Activated CD4-positive, alpha-beta T cell treated with anti-CD3 and anti-CD28 coated beads, Interleukin-2, amount 50 U/mL, for 48 hours (primary cell): ENCODE data around the gene INHBB.
"Not testable (repeated sequence)": the region's sequence is repeated elsewhere in the genome, so short reads cannot be mapped to it uniquely, and the experiment has no call there.

ENCODE experiments used
- DNase-seq, 2 experiments: peaks; one replicate each; pipeline ENCODE4 v3.0.0-alpha.2; 2020

INHBB gene

GRCh38 chr2:120346026-120346666, at the start of gene INHBB:
INHBB (plus strand) TSS chr2:120346136; CDS start chr2:120346189, 53 bp downstream.
- DNase-seq: no peak

DNA sequence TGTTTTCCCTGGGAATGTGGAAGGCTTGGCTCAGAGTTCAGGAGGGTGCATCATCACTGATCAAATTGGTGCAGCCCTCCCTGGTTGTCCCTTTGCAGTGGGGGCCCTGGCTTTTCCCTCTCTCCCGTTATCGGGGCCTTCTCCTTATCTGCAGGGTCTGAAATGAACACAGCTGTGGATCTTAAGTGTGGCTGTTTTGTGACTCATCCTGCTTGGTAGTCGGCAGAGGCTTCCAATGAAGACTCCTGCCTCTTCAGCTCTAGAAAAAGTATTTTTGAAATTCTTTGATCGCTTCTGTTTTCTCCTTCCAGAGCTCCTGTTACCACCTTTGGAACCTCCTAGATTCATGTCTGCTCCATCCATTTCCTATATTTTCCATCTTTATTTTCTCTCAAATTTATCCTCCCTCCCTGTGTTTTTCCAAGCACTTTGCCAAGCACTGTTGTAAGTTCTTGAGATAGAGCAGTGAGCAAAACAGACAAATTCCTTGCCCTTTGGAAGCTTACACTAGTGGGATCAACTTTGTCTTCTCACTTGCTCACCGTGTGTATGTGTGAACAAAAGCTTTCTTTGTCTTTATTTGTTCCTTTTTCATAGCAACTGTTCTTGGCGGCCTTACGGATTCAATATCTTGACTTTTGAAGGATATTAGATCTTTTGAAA, 47.6 kb upstream of the INHBB start:
- no peak for DNase-seq

DNA sequence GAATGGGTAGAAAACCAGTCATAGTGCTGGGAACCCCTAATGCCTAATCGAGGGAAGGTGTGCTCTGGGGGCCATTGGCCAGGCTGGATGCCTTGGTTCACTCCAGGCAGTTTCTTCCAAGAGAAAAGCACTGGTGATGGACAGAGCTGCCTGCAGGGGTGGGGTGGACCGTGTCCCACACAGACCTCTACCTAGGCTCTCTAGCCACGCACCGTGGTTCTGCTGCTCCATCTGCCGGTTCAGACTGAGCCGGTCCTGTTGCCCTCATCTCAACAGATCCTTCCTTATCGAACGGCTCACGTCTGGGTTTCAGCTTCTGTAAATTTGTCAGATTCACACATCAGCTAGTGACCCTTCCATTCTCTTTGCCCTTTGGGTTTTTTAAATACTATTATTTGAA, 46.9 kb upstream of the INHBB start:
- DNase-seq: no peak

- no peak for DNase-seq
Observed at GRCh38 chr2:120299561-120299960, 46.4 kb upstream of the INHBB start.

DNA sequence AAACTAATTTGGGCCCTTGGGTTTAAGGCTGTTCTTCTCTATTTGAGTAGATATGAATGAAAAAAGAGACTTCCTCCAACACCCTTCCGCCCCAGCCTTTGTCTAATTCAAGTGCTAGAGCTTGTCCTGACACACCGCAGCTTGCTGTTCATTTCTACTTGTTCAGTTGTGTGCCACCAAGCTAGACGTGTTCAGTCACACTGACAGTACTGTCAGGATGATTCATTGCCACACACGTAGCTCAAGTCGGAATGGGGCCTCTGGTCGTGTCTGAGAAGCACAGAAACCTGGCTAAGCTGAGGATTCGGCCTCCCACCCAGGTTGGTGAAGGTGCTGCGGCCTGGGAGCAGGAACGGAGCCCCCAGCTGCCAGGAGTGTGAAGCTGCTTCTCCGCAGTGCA, 45.6 kb upstream of the INHBB start:
- DNase-seq: no peak

DNA sequence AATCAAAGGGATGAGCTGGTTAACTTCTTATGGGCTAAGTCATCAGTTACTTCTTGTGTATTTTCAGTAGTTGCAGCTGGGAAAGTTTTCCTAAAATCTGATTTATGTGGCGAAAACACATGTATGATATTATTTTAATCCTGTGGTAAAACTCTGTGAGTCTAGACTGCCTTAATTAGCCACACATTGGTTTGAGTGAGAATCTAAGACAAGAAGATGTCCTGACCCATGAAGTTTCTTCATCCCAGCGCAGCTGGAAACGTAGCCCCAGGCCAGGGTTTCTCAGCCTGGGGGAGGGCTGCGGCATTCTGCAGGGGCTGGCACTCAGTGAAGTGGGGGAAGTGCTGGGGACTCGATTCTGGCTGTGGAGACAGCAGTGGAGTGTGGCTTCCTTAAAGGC, 44.7 kb upstream of the INHBB start:
- no peak for DNase-seq

DNA sequence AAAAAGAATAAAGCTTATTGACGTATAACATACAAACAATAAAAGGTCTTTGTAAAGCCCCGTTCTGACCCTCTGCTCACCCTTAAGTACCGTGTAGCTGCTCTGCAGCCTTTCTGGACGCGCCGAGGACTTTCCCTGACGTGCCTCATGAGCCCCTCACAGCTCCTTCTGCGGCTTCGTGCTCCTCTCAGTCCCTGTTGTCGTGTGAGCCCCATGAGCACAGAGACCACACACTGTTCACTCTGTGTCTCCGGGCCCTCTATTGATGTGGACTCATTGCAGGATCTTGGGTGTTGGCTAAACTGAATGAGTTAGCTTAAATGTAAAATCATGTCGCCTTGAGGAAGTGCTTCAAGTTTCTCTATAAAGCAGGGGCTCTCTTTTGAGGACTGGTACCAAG, 43.6 kb upstream of the INHBB start:
- no peak for DNase-seq

GRCh38 chr2:120303177-120303576, 42.8 kb upstream of the INHBB start:
- no peak for DNase-seq

DNA sequence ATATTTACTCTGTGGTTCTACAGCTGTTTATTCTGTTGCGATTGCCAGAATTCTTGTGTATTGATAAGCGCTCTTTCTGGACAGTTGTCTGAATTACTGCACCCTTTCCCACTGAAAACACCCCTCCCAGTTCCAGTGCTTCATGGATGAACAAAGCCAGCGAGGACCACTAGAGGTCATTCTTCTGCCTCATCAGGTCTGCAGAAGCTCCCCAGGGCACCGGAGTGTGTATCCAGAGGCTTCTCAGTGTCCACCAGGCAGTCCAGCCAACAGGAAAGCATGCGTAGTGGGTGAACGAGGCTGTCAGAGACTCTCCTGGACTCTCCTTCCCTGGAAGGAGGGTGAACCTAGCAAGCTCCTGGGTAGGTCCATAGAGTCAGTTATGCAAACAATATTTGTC, 40.6 kb upstream of the INHBB start:
- DNase-seq: no peak

- no peak for DNase-seq
Observed at GRCh38 chr2:120305937-120306490, 39.9 kb upstream of the INHBB start.

GRCh38 chr2:120307482-120307881, 38.5 kb upstream of the INHBB start:
- DNase-seq: no peak

- no peak for DNase-seq
Observed at GRCh38 chr2:120308038-120308910, 37.7 kb upstream of the INHBB start.

GRCh38 chr2:120310136-120310535, 35.8 kb upstream of the INHBB start:
- no peak for DNase-seq

DNA sequence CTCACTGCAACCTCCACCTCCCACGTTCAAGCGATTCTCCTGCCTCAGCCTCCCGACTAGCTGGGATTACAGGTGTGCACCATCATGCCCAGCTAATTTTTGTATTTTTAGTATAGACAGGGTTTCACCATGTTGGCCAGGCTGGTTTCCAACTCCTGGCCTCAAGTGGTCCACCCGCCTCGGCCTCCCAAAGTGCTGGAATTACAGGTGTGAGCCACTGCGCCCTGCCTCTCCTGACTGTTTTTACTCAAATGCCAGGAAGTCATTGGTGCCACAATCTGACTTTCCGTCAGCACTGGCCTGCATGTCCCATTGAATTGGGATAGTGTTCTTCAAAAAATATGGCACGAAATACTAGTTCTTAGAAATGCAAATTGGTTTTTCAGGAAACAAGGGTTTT, 35.1 kb upstream of the INHBB start:
- not testable (repeated sequence) for DNase-seq

DNA sequence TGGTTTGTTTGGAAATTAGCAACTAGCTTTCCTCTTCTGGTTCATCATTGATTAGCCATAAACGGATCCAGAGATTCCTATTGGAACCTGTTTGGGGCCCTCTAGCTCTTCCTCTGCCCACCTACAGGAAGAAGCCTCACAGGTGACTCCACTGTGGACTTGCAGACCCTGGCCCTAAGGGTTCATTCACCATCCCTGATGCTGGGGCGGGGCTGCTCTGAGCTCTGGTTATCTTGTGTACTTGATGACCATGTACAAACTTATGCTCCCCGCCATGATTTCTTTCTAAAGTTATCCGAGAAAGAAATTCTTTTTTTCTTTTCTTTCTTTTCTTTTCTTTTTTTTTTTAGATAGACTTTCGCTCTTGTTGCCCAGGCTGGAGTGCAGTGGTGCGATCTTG, 33.9 kb upstream of the INHBB start:
- no peak for DNase-seq

DNA sequence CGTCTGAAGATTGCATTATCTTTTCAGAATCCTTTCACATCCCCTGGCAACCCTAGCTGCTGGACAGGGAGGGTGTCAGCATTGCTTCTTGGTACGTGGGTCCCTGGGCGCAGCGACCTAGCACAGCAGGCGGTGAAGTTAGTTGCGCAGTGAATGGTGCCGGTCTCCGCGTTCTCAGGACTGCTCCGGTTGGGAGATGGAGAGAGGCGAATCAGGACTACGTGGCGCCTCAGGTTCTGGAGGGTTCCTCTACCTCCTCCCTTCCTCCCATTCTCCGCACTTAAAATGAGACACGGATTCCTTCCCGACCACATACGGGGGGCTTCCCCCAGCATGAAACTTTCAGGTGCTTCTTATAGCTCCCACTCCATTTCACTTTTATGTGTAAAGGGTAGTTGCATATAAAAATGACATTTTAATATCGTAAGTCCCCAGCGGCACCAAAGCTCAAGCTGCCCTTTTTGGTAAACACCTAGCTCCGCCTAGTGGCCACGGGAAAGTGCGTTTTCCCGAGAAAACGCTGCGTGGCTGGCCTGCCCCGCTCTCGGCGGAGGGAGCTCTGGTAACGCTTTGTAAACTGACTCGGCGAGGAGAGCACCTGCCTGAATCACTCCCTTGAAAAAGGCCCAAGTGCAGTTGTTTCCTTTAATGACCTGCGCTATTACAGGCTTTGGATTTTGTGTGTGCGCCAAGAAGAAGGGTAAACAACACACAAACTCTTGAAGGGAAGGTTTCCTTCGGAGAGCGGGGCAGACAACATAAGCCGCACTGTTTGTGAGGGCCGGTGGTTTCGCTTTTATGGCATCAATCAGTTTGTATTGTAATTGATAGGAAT, 32.9 kb upstream of the INHBB start:
- DNase-seq: peak; percentile 82 to 86

DNA sequence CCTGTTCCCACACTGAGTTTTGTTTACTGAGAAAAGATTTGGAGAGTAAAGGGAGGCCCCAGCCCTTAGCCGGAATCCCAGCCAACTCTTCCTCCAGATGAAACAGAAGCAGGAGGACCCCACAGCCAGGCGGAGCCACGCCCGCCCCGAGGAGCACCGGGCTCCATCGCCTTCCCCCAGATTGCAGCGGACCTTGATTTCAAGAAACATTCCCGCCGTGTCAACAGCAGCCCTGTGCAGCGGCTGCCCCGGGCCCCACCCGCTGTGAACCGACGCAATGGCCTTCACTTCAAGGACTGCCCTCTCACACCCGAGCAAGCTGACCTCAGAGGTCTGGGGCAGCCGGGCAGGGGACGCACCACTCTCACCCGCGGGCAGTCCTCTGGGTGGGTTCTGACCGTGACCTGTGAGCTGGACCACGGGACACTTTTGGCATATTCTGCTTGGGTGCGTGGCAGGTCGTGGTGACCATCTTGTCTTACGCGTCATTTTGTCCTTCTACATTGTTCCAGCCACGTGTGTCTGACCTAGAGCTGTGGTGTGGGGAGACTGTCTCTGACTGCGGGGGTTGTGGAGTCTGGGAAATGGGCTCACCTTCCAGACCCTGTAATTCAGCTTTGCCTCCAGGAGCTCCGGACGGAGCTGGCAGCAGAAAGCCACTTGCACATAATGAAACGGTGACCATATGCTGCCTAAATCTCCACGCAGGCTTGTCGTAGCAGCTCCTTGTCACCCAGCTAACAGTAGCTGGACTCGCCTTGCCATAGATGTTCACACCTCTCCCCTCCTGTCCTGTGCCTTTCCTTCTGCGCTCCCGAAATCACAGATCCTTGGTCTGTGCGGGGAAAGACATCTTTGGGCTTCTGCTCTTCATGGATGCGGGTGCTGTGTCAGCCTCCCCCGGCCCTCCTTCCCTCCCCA, 32.0 kb upstream of the INHBB start:
- no peak for DNase-seq

DNA sequence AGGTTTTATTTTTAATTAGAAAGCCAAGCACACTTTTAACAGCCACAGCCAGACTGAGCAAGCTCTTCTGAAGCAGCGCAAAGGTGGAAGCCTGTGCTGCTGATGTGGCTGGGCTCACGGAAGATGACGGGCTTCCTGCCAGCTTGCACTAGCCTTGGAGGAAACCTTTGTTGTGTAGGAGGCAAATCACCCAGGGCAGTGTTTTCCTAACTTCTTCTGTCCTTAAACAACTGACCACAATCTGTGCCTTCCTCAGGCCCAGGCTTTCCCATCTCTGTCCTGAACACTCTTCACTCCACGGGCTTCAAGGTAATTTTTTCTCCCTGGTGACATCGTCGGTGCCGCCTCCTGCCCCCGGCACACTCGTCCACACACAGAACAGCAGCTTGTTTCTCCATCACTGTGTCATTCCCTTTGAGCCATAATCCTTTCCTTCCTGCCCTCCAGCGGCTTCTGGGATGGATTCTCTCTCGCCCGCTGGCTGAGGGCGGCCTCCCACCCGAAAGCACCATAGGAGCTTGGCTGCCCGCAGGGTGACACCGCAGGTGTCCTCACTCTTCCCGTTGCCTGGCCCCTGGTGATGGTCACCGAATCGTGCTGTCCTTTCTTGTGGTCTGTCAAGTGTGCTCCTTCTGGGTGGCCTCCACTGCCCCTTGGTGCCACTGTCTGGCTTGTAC, 31.1 kb upstream of the INHBB start:
- DNase-seq: peak in 1 of 2 experiments; percentile 13

DNA sequence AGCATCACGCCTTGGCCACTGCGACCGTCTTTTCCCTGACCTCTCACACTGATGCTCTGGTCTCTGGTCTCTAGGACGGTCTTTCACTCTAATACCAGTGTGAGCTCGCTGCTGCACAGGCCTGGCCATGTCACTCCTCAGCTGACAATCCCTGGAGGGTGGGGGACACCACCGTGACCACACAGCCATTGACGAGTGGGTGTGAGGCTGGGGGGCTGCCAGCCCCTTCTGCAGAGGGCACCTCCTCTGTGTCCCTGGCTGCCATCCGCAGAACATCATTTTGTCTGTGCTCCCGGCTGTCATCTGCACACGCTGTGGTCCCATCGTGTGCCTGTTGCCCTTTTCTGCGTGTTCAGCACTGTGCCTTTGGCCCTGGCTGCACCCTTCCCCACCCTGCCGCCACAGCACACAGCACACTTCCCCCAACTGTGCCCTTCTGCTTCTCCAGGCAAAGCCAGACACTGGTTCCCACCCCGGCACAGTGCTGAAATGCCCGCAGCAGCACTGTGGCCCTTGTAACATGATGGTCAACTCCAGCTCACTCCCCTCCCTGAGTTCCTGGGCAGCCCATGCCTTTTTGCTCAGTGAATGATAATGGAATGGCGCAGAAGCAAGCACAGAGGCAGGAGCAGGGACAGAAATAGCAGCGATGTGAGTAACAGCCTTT, 30.4 kb upstream of the INHBB start:
- no peak for DNase-seq

GRCh38 chr2:120316071-120316470, 29.9 kb upstream of the INHBB start:
- no peak for DNase-seq
